Left ventricle myocardium inferior (tissue), 1 donor: ENCODE measurements around the gene SEC61B. TPM values are rescaled to one million over a fixed set of nuclear protein-coding genes. Genes with fewer than 3 reads are reported as not detected.

ENCODE experiments used
- DNase-seq: peaks from one replicate; pipeline ENCODE4 v3.0.0-alpha.2; 2020
- H3K27ac ChIP-seq: fragments of 200-600 bp; replicated peaks from 2 replicates; pipeline ENCODE4 v1.8.0; 2021
- H3K27me3 ChIP-seq: fragments of 200-600 bp; 2 replicates; pipeline ENCODE4 v1.8.0; 2021; ENCODE audit warnings: low read depth
- H3K36me3 ChIP-seq: fragments of 200-600 bp; 2 replicates; pipeline ENCODE4 v1.8.0; 2021
- H3K4me1 ChIP-seq: fragments of 200-600 bp; 2 replicates; pipeline ENCODE4 v1.8.0; 2021
- H3K4me3 ChIP-seq: fragments of 200-600 bp; 2 replicates; pipeline ENCODE4 v1.8.0; 2021; ENCODE audit warnings: mild to moderate bottlenecking, moderate library complexity
- H3K9me3 ChIP-seq: fragments of 200-600 bp; replicated peaks from 2 replicates; pipeline ENCODE4 v1.8.0; 2021
- CTCF ChIP-seq: fragments of 200-600 bp; IDR thresholded peaks from 2 replicates; pipeline ENCODE4 v1.8.0; 2021; ENCODE audit warnings: antibody characterized with exemption, mild to moderate bottlenecking, borderline replicate concordance
- intact Hi-C: fragments of 100-400 bp; cut with micrococcal nuclease; formaldehyde crosslinking; loops from one replicate; pipeline ENCODE4 v1.11.0; 2022
- total RNA-seq: library from RNA; stranded (reverse); fragmentation: NEBNext Ultra II Directional; extraction: Animal tissue kit (Norgen Biotek cat#: 25700); gene quantifications from one replicate; pipeline ENCODE4 v1.2.1, GENCODE V29; 2021
- donor health status: DM: no; HTN: yes; CAD: no; lungs with severe emphysema.

The SEC61B gene
- total RNA-seq, 1 donor from 2014 or later, result 39.8 TPM

GRCh38 chr9:99201603-99202002, 20.5 kb upstream of the SEC61B start:
- Histone ChIP-seq H3K4me1 (no peaks in the 10 kb centered on the region), H3K9me3 (no peaks in the 10 kb centered on the region), H3K27ac (no peak overlapping the region), H3K27me3 (no peaks in the 10 kb centered on the region), H3K36me3 (no peaks in the 10 kb centered on the region), H3K4me3 (no peak overlapping the region)
- TF ChIP-seq CTCF, result no peak
- intact Hi-C loops, result no loop called here
- no peak for DNase-seq

GRCh38 chr9:99210572-99210971, 11.5 kb upstream of the SEC61B start:
- peaks cover 8% of the 10 kb centered on the region for H3K9me3 ChIP-seq
- H3K4me1 ChIP-seq, result no peaks in the 10 kb centered on the region
- no peaks in the 10 kb centered on the region for H3K27me3 ChIP-seq
- intact Hi-C loops, result no loop called here
- no peak for TF ChIP-seq CTCF
- peaks cover 6% of the 10 kb centered on the region for H3K36me3 ChIP-seq
- H3K4me3 ChIP-seq, result no peak overlapping the region
- no peak overlapping the region for H3K27ac ChIP-seq
- DNase-seq, result no peak

- H3K27ac ChIP-seq, result no peak overlapping the region
- TF ChIP-seq CTCF, result no peak
- H3K4me1 ChIP-seq, result peaks cover 7% of the 10 kb centered on the region
- H3K36me3 ChIP-seq, result peaks cover 7% of the 10 kb centered on the region
- H3K9me3 ChIP-seq, result peaks cover 8% of the 10 kb centered on the region
- no peak for DNase-seq
- intact Hi-C loops, result no loop called here
- no peak overlapping the region for H3K4me3 ChIP-seq
- no peaks in the 10 kb centered on the region for H3K27me3 ChIP-seq
Measured at GRCh38 chr9:99211746-99212145, 10.3 kb upstream of the SEC61B start.

- no peak for DNase-seq
- TF ChIP-seq CTCF, result no peak
- no peak overlapping the region for H3K27ac ChIP-seq
- H3K36me3 ChIP-seq, result peaks cover 17% of the 10 kb centered on the region
- no peaks in the 10 kb centered on the region for H3K27me3 ChIP-seq
- peaks cover 21% of the 10 kb centered on the region for H3K4me1 ChIP-seq
- intact Hi-C loops, result no loop called here
- no peak overlapping the region for H3K4me3 ChIP-seq
- peaks cover 8% of the 10 kb centered on the region for H3K9me3 ChIP-seq
Measured at GRCh38 chr9:99213197-99213596, 8.9 kb upstream of the SEC61B start.

GRCh38 chr9:99216073-99216472, 6.0 kb upstream of the SEC61B start:
- Histone ChIP-seq H3K36me3 (peaks cover 20% of the 10 kb centered on the region), H3K9me3 (no peaks in the 10 kb centered on the region), H3K27me3 (no peaks in the 10 kb centered on the region), H3K4me3 (no peak overlapping the region), H3K27ac (no peak overlapping the region), H3K4me1 (peaks cover 50% of the 10 kb centered on the region)
- TF ChIP-seq CTCF, result no peak
- intact Hi-C loops, result no loop called here
- no peak for DNase-seq

- no peaks in the 10 kb centered on the region for H3K27me3 ChIP-seq
- intact Hi-C loops, result no loop called here
- peak overlapping the region; percentile 89 for H3K4me3 ChIP-seq
- no peak overlapping the region for H3K27ac ChIP-seq
- H3K9me3 ChIP-seq, result no peaks in the 10 kb centered on the region
- peaks cover 85% of the 10 kb centered on the region for H3K4me1 ChIP-seq
- DNase-seq, result no peak
- peaks cover 32% of the 10 kb centered on the region for H3K36me3 ChIP-seq
- TF ChIP-seq CTCF, result no peak
Measured at GRCh38 chr9:99220011-99220410, 2.1 kb upstream of the SEC61B start.
